K562 (cell line): ENCODE results near the gene PAM. TPM values are rescaled to one million over a fixed set of nuclear protein-coding genes. Genes with fewer than 3 reads are reported as not detected.

Experiments used
- ATAC-seq: fragments of 200-7000 bp; cut with Tn5 transposase; 3 replicates; pipeline ENCODE4 v1.9.1; 2020; ENCODE audit warnings: moderate library complexity
- BruUV-seq: library from RNA; stranded (reverse); fragments of 400-500 nt; replicated peaks from 2 replicates; lab custom pipeline; 2021; lab: Mats Ljungman, UMichigan
- CTCF ChIA-PET: fragments of 300-600 bp; formaldehyde crosslinking; extraction: SDS; loops from one replicate; lab custom pipeline; 2021; ENCODE audit warnings: low intra/inter-chr PET ratio; lab: Yijun Ruan, JAX
- POLR2A ChIA-PET: fragments of 300-600, 350-650 bp; sonication (Branson Sonifier 250); formaldehyde crosslinking; extraction: SDS; loops from one replicate; lab custom pipeline; 2021; ENCODE audit warnings: antibody characterized with exemption, inconsistent platforms; lab: Yijun Ruan, JAX
- DNase-seq, 4 experiments: peaks; one replicate each; pipeline versions ENCODE4 v3.0.0 to v3.0.0-alpha.2; 2011 to 2018; ENCODE audit warnings: low spot score in 3 of 4, mixed read lengths in 3 of 4; ENCODE audit errors: extremely low read depth in 1 of 4
- FAIRE-seq: peaks from 2 replicates; lab custom pipeline; 2011; peaks lifted over from hg19 to GRCh38; lab: Jason Lieb, UNC
- H2AFZ ChIP-seq: 2 replicates; pipeline ENCODE4 v1.6.0; 2011; ENCODE audit warnings: low read depth, low read length, control low read depth, inconsistent platforms
- H3K27ac ChIP-seq: fragments of 200-600 bp; 3 replicates; pipeline ENCODE4 v1.8.0; 2011; ENCODE audit warnings: low read depth, mild to moderate bottlenecking, control low read depth, inconsistent platforms, low read length, moderate library complexity, mixed read lengths; ENCODE audit errors: extremely low read depth
- H3K27me3 ChIP-seq, 2 experiments: fragments of 300-600 bp in 1 of 2; 2 replicates in 1 of 2; 3 replicates in 1 of 2; pipeline versions ENCODE4 v1.6.0 to v1.8.0; 2011; ENCODE audit warnings: inconsistent platforms in 2 of 2, low read length in 2 of 2, mild to moderate bottlenecking in 1 of 2, mixed read lengths in 1 of 2, moderate library complexity in 1 of 2; ENCODE audit not compliant: control insufficient read depth in 2 of 2, insufficient read depth in 2 of 2
- H3K36me3 ChIP-seq: fragments of 300-600 bp; 3 replicates; pipeline ENCODE4 v1.8.0; 2011; ENCODE audit warnings: mild to moderate bottlenecking, low read length, inconsistent platforms; ENCODE audit not compliant: control insufficient read depth, insufficient read depth
- H3K4me1 ChIP-seq, 2 experiments: fragments of 200-600 bp in 1 of 2; replicated peaks in 1 of 2; 2 replicates in 1 of 2; 3 replicates in 1 of 2; pipeline versions ENCODE4 v1.5.1 to v1.8.0; 2011; ENCODE audit warnings: inconsistent platforms in 2 of 2, low read length in 2 of 2, mild to moderate bottlenecking in 1 of 2, mixed read lengths in 1 of 2, moderate library complexity in 1 of 2; ENCODE audit not compliant: control insufficient read depth in 2 of 2, insufficient read depth in 2 of 2
- H3K4me2 ChIP-seq: 2 replicates; pipeline ENCODE4 v1.6.1; 2011; ENCODE audit warnings: low read length, control low read depth, inconsistent platforms, mixed read lengths; ENCODE audit not compliant: insufficient read depth
- H3K4me3 ChIP-seq: fragments of 200-600 bp; sonication (generic), shearing (Covaris generic); 2 replicates; pipeline ENCODE4 v1.5.1; 2016; ENCODE audit warnings: control low read depth, inconsistent platforms
- H3K79me2 ChIP-seq: fragments of 200-600 bp; 3 replicates; pipeline ENCODE4 v1.8.0; 2011; ENCODE audit warnings: low read length, inconsistent platforms; ENCODE audit not compliant: control insufficient read depth, insufficient read depth
- H3K9ac ChIP-seq, 2 experiments: 2 replicates each; pipeline versions ENCODE4 v1.6.0 to v1.6.1; 2011; ENCODE audit warnings: low read depth in 2 of 2, low read length in 2 of 2, control low read depth in 1 of 2, inconsistent platforms in 1 of 2, mild to moderate bottlenecking in 1 of 2, mixed read lengths in 1 of 2; ENCODE audit not compliant: insufficient read depth in 1 of 2
- H3K9me1 ChIP-seq: one replicate; pipeline ENCODE4 v1.6.0; 2011; ENCODE audit warnings: inconsistent platforms, mild to moderate bottlenecking, low read length, moderate library complexity; ENCODE audit not compliant: control insufficient read depth, insufficient read depth
- H3K9me3 ChIP-seq: replicated peaks from 2 replicates; pipeline ENCODE4 v1.5.1; 2011; ENCODE audit warnings: low read depth, low read length, inconsistent platforms; ENCODE audit not compliant: control insufficient read depth, insufficient read depth
- H4K20me1 ChIP-seq: replicated peaks from 2 replicates; pipeline ENCODE4 v1.6.1; 2011; ENCODE audit warnings: low read length, inconsistent platforms, mixed read lengths; ENCODE audit not compliant: control insufficient read depth, insufficient read depth
- ATF4 ChIP-seq: fragments of 450-650 bp; formaldehyde crosslinking; IDR thresholded peaks from 2 replicates; pipeline ENCODE4 v1.4.0; 2022; ENCODE audit warnings: mild to moderate bottlenecking, moderate library complexity
- CHCHD3 ChIP-seq: fragments of 250-450 bp; sonication (Bioruptor Pico); IDR thresholded peaks from 2 replicates; pipeline ENCODE4 v2.1.2; 2022; ENCODE audit warnings: mild to moderate bottlenecking
- COPS2 ChIP-seq: fragments of 450-650 bp; conservative IDR thresholded peaks from 2 replicates; pipeline ENCODE4 v1.6.1; 2016; ENCODE audit warnings: mild to moderate bottlenecking, moderate library complexity
- ETV6 ChIP-seq, 3 experiments: fragments of 150-350 bp in 1 of 3; sonication (generic) in 1 of 3; formaldehyde crosslinking in 1 of 3; IDR thresholded peaks; 2 replicates each; pipeline versions ENCODE4 v1.6.1 to v1.8.0; 2014 to 2022; ENCODE audit warnings: borderline replicate concordance in 2 of 3, low read depth in 2 of 3, antibody characterized with exemption in 1 of 3, low read length in 1 of 3, mild to moderate bottlenecking in 1 of 3, missing genetic modification reagents in 1 of 3
- FOXJ3 ChIP-seq: sonication (generic); formaldehyde crosslinking; IDR thresholded peaks from 2 replicates; pipeline ENCODE4 v1.4.0; 2020; ENCODE audit warnings: mild to moderate bottlenecking, missing genetic modification reagents
- FOXO4 ChIP-seq: fragments of 450-650 bp; formaldehyde crosslinking; IDR thresholded peaks from 2 replicates; pipeline ENCODE4 v1.4.0; 2020; ENCODE audit warnings: mild to moderate bottlenecking, moderate library complexity
- MCM5 ChIP-seq: fragments of 450-650 bp; IDR thresholded peaks from 2 replicates; pipeline ENCODE4 v1.6.1; 2016; ENCODE audit warnings: low read depth
- MYBL2 ChIP-seq, 2 experiments: fragments of 450-650 bp in 1 of 2; sonication (generic) in 1 of 2; formaldehyde crosslinking in 1 of 2; IDR thresholded peaks; 2 replicates each; pipeline versions ENCODE4 v1.6.1 to v1.8.1; 2017 to 2022; ENCODE audit warnings: borderline replicate concordance in 1 of 2, inconsistent platforms in 1 of 2, low read depth in 1 of 2, mild to moderate bottlenecking in 1 of 2, missing genetic modification reagents in 1 of 2, moderate library complexity in 1 of 2
- NFE2L1 ChIP-seq: fragments of 450-650 bp; IDR thresholded peaks from 2 replicates; pipeline ENCODE4 v1.6.1; 2016; ENCODE audit warnings: missing genetic modification characterization, low read depth, mild to moderate bottlenecking, missing compliant biosample characterization, moderate library complexity, borderline replicate concordance
- NR1H2 ChIP-seq: sonication (generic); formaldehyde crosslinking; IDR thresholded peaks from 2 replicates; pipeline ENCODE4 v1.4.0; 2020; ENCODE audit warnings: mild to moderate bottlenecking, missing genetic modification reagents
- RBM17 ChIP-seq: fragments of 200-400 bp; formaldehyde crosslinking; IDR thresholded peaks from 2 replicates; pipeline ENCODE4 v1.6.1; 2017; ENCODE audit warnings: low read depth, mild to moderate bottlenecking, low read length, borderline replicate concordance
- SOX6 ChIP-seq: fragments of 450-650 bp; IDR thresholded peaks from 2 replicates; pipeline ENCODE4 v1.6.1; 2014; ENCODE audit warnings: mild to moderate bottlenecking
- SRSF7 ChIP-seq: fragments of 200-400 bp; formaldehyde crosslinking; optimal IDR thresholded peaks from 2 replicates; pipeline ENCODE3; 2017; ENCODE audit warnings: mild to moderate bottlenecking, low read depth, low read length
- TEAD2 ChIP-seq: fragments of 450-650 bp; IDR thresholded peaks from 2 replicates; pipeline ENCODE4 v1.6.1; 2016; ENCODE audit warnings: missing genetic modification characterization, control low read depth, missing compliant biosample characterization
- ZNF354B ChIP-seq: fragments of 250-450 bp; sonication (Bioruptor Pico); IDR thresholded peaks from 2 replicates; pipeline ENCODE4 v1.4.0; 2020
- WGBS: fragments of 100-300 bp; shearing (Covaris generic); methylation state at CpG from one replicate; pipeline ENCODE4 v1.1.6; 2016; ENCODE audit warnings: low coverage, mixed read lengths; ENCODE audit not compliant: insufficient coverage; ENCODE audit errors: missing lambda C conversion rate; 5-methylcytosine and 5-hydroxymethylcytosine counted together
- in situ Hi-C: fragments of 300-500 bp; cut with MboI; formaldehyde crosslinking; loops from 4 replicates; pipeline ENCODE4 v1.15.0; 2018; ENCODE audit warnings: inconsistent platforms, mixed read lengths
- intact Hi-C: fragments of 100-400 bp; cut with micrococcal nuclease; formaldehyde crosslinking; loops from 2 replicates; pipeline ENCODE4 v1.14.2; 2022
- polyA plus RNA-seq, 8 experiments: library from polyadenylated mRNA; depleted of rRNA in 4 of 8; stranded (reverse) in 5 of 8; unstranded in 3 of 8; fragments of >200 nt; fragmentation: Nextera tagmentation in 2 of 8; fragmentation: Illumina TruSeq in 1 of 8; extraction: Ambion mirVana in 2 of 8; extraction: Trizol in 1 of 8; gene quantifications; 2 replicates each; pipeline versions ENCODE4 v1.2.1 to v1.2.3, GENCODE V29; 2011 to 2014; ENCODE audit warnings: inconsistent platforms in 1 of 8, missing spikeins in 1 of 8
- total RNA-seq, 7 experiments: library from RNA; depleted of rRNA in 6 of 7; stranded (reverse); fragments of >200 nt in 6 of 7; fragmentation: Illumina TruSeq in 2 of 7; extraction: Trizol in 2 of 7; gene quantifications; 2 replicates each; pipeline versions ENCODE4 v1.2.1 to v1.2.3, GENCODE V29; 2011 to 2021; ENCODE audit warnings: low replicate concordance in 1 of 7

The PAM gene
- total and polyA plus RNA-seq, 9 of the 15 experiments (the other 6 are each of a cell fraction or from before 2014, with no cell fraction given) = 0.39 to 3.1 (median 0.77) TPM

GRCh38 chr5:102818345-102818744 is 63.2 kb downstream of the PAM start:
- FAIRE-seq (no peak), DNase-seq (no peak), ATAC-seq (no peak)
- Histone ChIP-seq H3K36me3 (no peaks in the 10 kb centered on the region), H3K4me3 (no peak overlapping the region), H2AFZ (no peak overlapping the region), H3K9me1 (no peaks in the 10 kb centered on the region), H3K27ac (no peak overlapping the region), H3K4me1 (no peaks in the 10 kb centered on the region), H3K79me2 (no peaks in the 10 kb centered on the region), H4K20me1 (no peaks in the 10 kb centered on the region), H3K9me3 (no peaks in the 10 kb centered on the region), H3K4me2 (no peak overlapping the region), H3K27me3 (no peaks in the 10 kb centered on the region), H3K9ac (no peak overlapping the region)
- 7% methylated on average over 1 of the region's 1 CpG for WGBS
- in situ Hi-C loops = no loop called here
- ChIA-PET POLR2A (no interaction called here), CTCF (no interaction called here)
- intact Hi-C loops = no loop called here
- no TSS peak for BruUV-seq
- TF ChIP-seq CHCHD3 (CRISPR knock-in tag) = no peak
- TF ChIP-seq COPS2 = no peak
- TF ChIP-seq SRSF7 = no peak

GRCh38 chr5:102818934-102819333 is 63.8 kb downstream of the PAM start:
- BruUV-seq = no TSS peak
- Histone ChIP-seq H3K36me3 (no peaks in the 10 kb centered on the region), H3K79me2 (no peaks in the 10 kb centered on the region), H4K20me1 (no peaks in the 10 kb centered on the region), H3K4me2 (no peak overlapping the region), H3K4me3 (no peak overlapping the region), H3K9ac (no peak overlapping the region), H3K9me1 (no peaks in the 10 kb centered on the region), H2AFZ (no peak overlapping the region), H3K9me3 (no peaks in the 10 kb centered on the region), H3K27me3 (no peaks in the 10 kb centered on the region), H3K4me1 (no peaks in the 10 kb centered on the region), H3K27ac (no peak overlapping the region)
- CTCF ChIA-PET = no interaction called here
- under 1% methylated on average over 5 of the region's 5 CpGs for WGBS
- in situ Hi-C loops (no loop called here), intact Hi-C loops (no loop called here)
- POLR2A ChIA-PET = no interaction called here
- FAIRE-seq (no peak), DNase-seq (no peak), ATAC-seq (no peak)
- no peak for TF ChIP-seq NFE2L1 (tag)
- no peak for TF ChIP-seq RBM17
- TF ChIP-seq ETV6 (IDR thresholded peaks at IDR 0.05; ENCODE audit: borderline replicate concordance in 1 of 2, low read depth in 2 of 2, low read length in 1 of 2) = no peak
- no peak for TF ChIP-seq ETV6 (CRISPR knock-in tag; IDR thresholded peaks at IDR 0.05; ENCODE audit: borderline replicate concordance)
- no peak for TF ChIP-seq MCM5
- TF ChIP-seq ZNF354B (CRISPR knock-in tag) = no peak
- TF ChIP-seq FOXO4 (CRISPR knock-in tag) = no peak
- TF ChIP-seq ATF4 (CRISPR knock-in tag) = no peak
- TF ChIP-seq NR1H2 = no peak
- TF ChIP-seq FOXJ3 (CRISPR knock-in tag) = no peak
- no peak for TF ChIP-seq TEAD2 (tag)
- no peak for TF ChIP-seq SOX6
- TF ChIP-seq MYBL2 (IDR thresholded peaks at IDR 0.05; ENCODE audit: low read depth) = no peak
- no peak for TF ChIP-seq MYBL2 (CRISPR knock-in tag; IDR thresholded peaks at IDR 0.05; ENCODE audit: borderline replicate concordance)
